GM23338 (cell line): Measurements from ENCODE around the gene METTL24. TPM values are rescaled to one million over a fixed set of nuclear protein-coding genes. Genes with fewer than 3 reads are reported as not detected.

ENCODE experiments used
- ATAC-seq: fragments of 200-7000 bp; cut with Tn5 transposase; 3 replicates; pipeline ENCODE4 v1.9.1; 2020
- DNase-seq: peaks from one replicate; pipeline ENCODE4 v3.0.0-alpha.2; 2015; ENCODE audit warnings: low spot score
- H2AFZ ChIP-seq: fragments of 200-600 bp; sonication (generic); 2 replicates; pipeline ENCODE4 v1.8.0; 2016; ENCODE audit warnings: antibody characterized with exemption, mild to moderate bottlenecking, moderate library complexity
- H3F3A ChIP-seq: fragments of 200-600 bp; sonication (generic); replicated peaks from 2 replicates; pipeline ENCODE4 v1.8.0; 2017; ENCODE audit warnings: antibody characterized with exemption, mixed run types, low read depth
- H3K27ac ChIP-seq: fragments of 200-600 bp; sonication (generic); 2 replicates; pipeline ENCODE4 v1.6.1; 2016; ENCODE audit warnings: low read depth
- H3K27me3 ChIP-seq: fragments of 200-600 bp; sonication (generic); 2 replicates; pipeline ENCODE4 v1.8.0; 2016; ENCODE audit warnings: mild to moderate bottlenecking, mixed run types, moderate library complexity; ENCODE audit not compliant: insufficient read depth
- H3K36me3 ChIP-seq: fragments of 200-600 bp; sonication (generic); 2 replicates; pipeline ENCODE4 v1.8.0; 2016; ENCODE audit warnings: mild to moderate bottlenecking; ENCODE audit not compliant: insufficient read depth
- H3K4me1 ChIP-seq: fragments of 200-600 bp; sonication (generic); 2 replicates; pipeline ENCODE4 v1.8.0; 2016; ENCODE audit warnings: mild to moderate bottlenecking, moderate library complexity; ENCODE audit not compliant: insufficient read depth
- H3K4me2 ChIP-seq: fragments of 200-600 bp; sonication (generic); 2 replicates; pipeline ENCODE4 v1.7.1; 2017; ENCODE audit warnings: mixed run types
- H3K4me3 ChIP-seq: fragments of 200-600 bp; sonication (generic); 2 replicates; pipeline ENCODE4 v1.6.1; 2016; ENCODE audit warnings: mixed run types
- H3K79me2 ChIP-seq: fragments of 200-600 bp; sonication (generic); replicated peaks from 2 replicates; pipeline ENCODE4 v1.8.0; 2017; ENCODE audit warnings: mild to moderate bottlenecking; ENCODE audit not compliant: insufficient read depth
- H3K9me2 ChIP-seq: fragments of 200-600 bp; sonication (generic); 2 replicates; pipeline ENCODE4 v1.8.0; 2017; ENCODE audit not compliant: insufficient read depth
- H4K20me1 ChIP-seq: fragments of 200-600 bp; sonication (generic); replicated peaks from 2 replicates; pipeline ENCODE4 v1.8.0; 2017; ENCODE audit warnings: mild to moderate bottlenecking; ENCODE audit not compliant: insufficient read depth
- H3K27ac Mint-ChIP-seq: 2 replicates; pipeline ENCODE4 v1.8.0; 2020; ENCODE audit warnings: inconsistent platforms, mild to moderate bottlenecking, moderate library complexity, mixed read lengths
- H3K27me3 Mint-ChIP-seq: 3 replicates; pipeline ENCODE4 v1.8.0; 2022; ENCODE audit warnings: low read depth, mild to moderate bottlenecking, moderate library complexity, mixed read lengths, inconsistent platforms; ENCODE audit not compliant: insufficient read depth, poor library complexity
- H3K36me3 Mint-ChIP-seq: 3 replicates; pipeline ENCODE4 v1.8.0; 2021; ENCODE audit warnings: low read depth, mild to moderate bottlenecking, inconsistent platforms, moderate library complexity, mixed read lengths
- H3K4me1 Mint-ChIP-seq: 3 replicates; pipeline ENCODE4 v1.8.0; 2020; ENCODE audit warnings: mild to moderate bottlenecking, inconsistent platforms, mixed read lengths
- H3K4me3 Mint-ChIP-seq: 3 replicates; pipeline ENCODE4 v1.8.0; 2021; ENCODE audit warnings: moderate library complexity, mild to moderate bottlenecking, inconsistent platforms, mixed read lengths
- H3K9me3 Mint-ChIP-seq: 3 replicates; pipeline ENCODE4 v1.8.0; 2020; ENCODE audit warnings: moderate library complexity, mild to moderate bottlenecking, inconsistent platforms, mixed read lengths
- CREB1 ChIP-seq: fragments of 250-450 bp; sonication (Bioruptor Pico); IDR thresholded peaks from 2 replicates; pipeline ENCODE4 v1.5.0; 2020; ENCODE audit warnings: low read depth, mild to moderate bottlenecking, moderate library complexity
- CTCF ChIP-seq, 2 experiments: fragments of 200-600 bp in 1 of 2; sonication (generic) in 1 of 2; conservative IDR thresholded peaks; 2 replicates each; pipeline versions ENCODE4 v1.5.1 to v1.6.1; 2016 to 2017; ENCODE audit warnings: antibody characterized with exemption in 2 of 2, low read depth in 2 of 2, mild to moderate bottlenecking in 2 of 2, moderate library complexity in 1 of 2
- ETS1 ChIP-seq: IDR thresholded peaks from 2 replicates; pipeline ENCODE4 v1.6.1; 2016; ENCODE audit warnings: antibody characterized with exemption
- EZH2 ChIP-seq: fragments of 200-600 bp; sonication (generic); IDR thresholded peaks from one replicate; pipeline ENCODE4 v1.8.0; 2017; ENCODE audit warnings: antibody characterized with exemption, mild to moderate bottlenecking, low read depth; ENCODE audit not compliant: unreplicated experiment
- EZH2phosphoT487 ChIP-seq: fragments of 200-600 bp; sonication (generic); IDR thresholded peaks from one replicate; pipeline ENCODE4 v1.8.1; 2018; ENCODE audit warnings: antibody characterized with exemption; ENCODE audit not compliant: unreplicated experiment
- JUNB ChIP-seq: IDR thresholded peaks from one replicate; pipeline ENCODE4 v1.6.1; 2016; ENCODE audit warnings: antibody characterized with exemption; ENCODE audit not compliant: unreplicated experiment
- NANOG ChIP-seq: IDR thresholded peaks from 2 replicates; pipeline ENCODE4 v1.6.1; 2016; ENCODE audit warnings: antibody characterized with exemption, borderline replicate concordance
- POLR2AphosphoS5 ChIP-seq: IDR thresholded peaks from 2 replicates; pipeline ENCODE4 v1.6.1; 2016; ENCODE audit warnings: antibody characterized with exemption, low read depth
- STAT1 ChIP-seq: IDR thresholded peaks from one replicate; pipeline ENCODE4 v1.6.1; 2016; ENCODE audit warnings: antibody characterized with exemption; ENCODE audit not compliant: unreplicated experiment
- ZNF114 ChIP-seq: fragments of 250-450 bp; sonication (Bioruptor Pico); IDR thresholded peaks from 2 replicates; pipeline ENCODE4 v1.5.0; 2020; ENCODE audit warnings: mild to moderate bottlenecking, moderate library complexity
- ZNF331 ChIP-seq: fragments of 250-450 bp; sonication (Bioruptor Pico); IDR thresholded peaks from 2 replicates; pipeline ENCODE4 v1.5.0; 2020; ENCODE audit warnings: low read depth, mild to moderate bottlenecking, moderate library complexity
- ZNF462 ChIP-seq: fragments of 250-450 bp; sonication (Bioruptor Pico); IDR thresholded peaks from 2 replicates; pipeline ENCODE4 v1.5.0; 2020; ENCODE audit warnings: mild to moderate bottlenecking, moderate library complexity
- polyA plus RNA-seq: library from polyadenylated mRNA; unstranded; fragments of >200 nt; fragmentation: Nextera tagmentation; extraction: Ambion mirVana; gene quantifications from 2 replicates; pipeline ENCODE4 v1.2.1, GENCODE V29; 2016
- total RNA-seq: library from RNA; depleted of rRNA; stranded (reverse); fragments of >200 nt; shearing (Covaris generic); gene quantifications from 2 replicates; pipeline ENCODE4 v1.2.3, GENCODE V29; 2014

The METTL24 gene
- total and polyA plus RNA-seq, 2 experiments from 2014 or later: 0.35 TPM; not detected in 1

GRCh38 chr6:110233770-110234374, 124.3 kb downstream of the METTL24 start (continued):
- no peak for TF ChIP-seq CTCF (conservative IDR thresholded peaks at IDR 0.05; ENCODE audit: low read depth in 2 of 2)
- TF ChIP-seq ZNF114 (CRISPR knock-in tag): no peak
- no peak for TF ChIP-seq JUNB
- no peak for TF ChIP-seq POLR2AphosphoS5

- Mint-ChIP-seq H3K27ac (no peak overlapping the region), H3K9me3 (no peaks in the 10 kb centered on the region; the same call in 2 of the 3 replicates), H3K4me1 (no peaks in the 10 kb centered on the region), H3K27me3 (no peaks in the 10 kb centered on the region), H3K36me3 (peaks cover 4% of the 10 kb centered on the region; the same call in 1 of the 3 replicates), H3K4me3 (no peak overlapping the region)
- Histone ChIP-seq H3K9me2 (0 out of 2 replicates have a peak, but pooled peaks cover 6% of the 10 kb centered on the region), H3K4me3 (no peak overlapping the region), H4K20me1 (no peaks in the 10 kb centered on the region), H3K36me3 (peaks cover 3% of the 10 kb centered on the region; the same call in 1 of the 2 replicates), H3K4me1 (no peaks in the 10 kb centered on the region), H2AFZ (no peak overlapping the region), H3K79me2 (no peaks in the 10 kb centered on the region), H3K4me2 (no peak overlapping the region), H3K27ac (no peak overlapping the region), H3K27me3 (no peaks in the 10 kb centered on the region), H3F3A (no peaks in the 10 kb centered on the region)
- ATAC-seq: no peak
- no peak for DNase-seq
- TF ChIP-seq STAT1: no peak
- TF ChIP-seq ZNF114 (CRISPR knock-in tag): no peak
- no peak for TF ChIP-seq JUNB
- TF ChIP-seq POLR2AphosphoS5: no peak
- no peak for TF ChIP-seq CTCF (conservative IDR thresholded peaks at IDR 0.05; ENCODE audit: low read depth in 2 of 2)
- no peak for TF ChIP-seq CREB1 (CRISPR knock-in tag)
- no peak for TF ChIP-seq ZNF331 (CRISPR knock-in tag)
- no peak for TF ChIP-seq EZH2
- TF ChIP-seq EZH2phosphoT487: no peak
- TF ChIP-seq ZNF462: no peak
- TF ChIP-seq NANOG: no peak
- no peak for TF ChIP-seq ETS1
Observed at GRCh38 chr6:110232450-110232849, 125.7 kb downstream of the METTL24 start.
